ENCODE data around the gene PPFIBP1. TPM values are rescaled to one million over a fixed set of nuclear protein-coding genes. Genes with fewer than 3 reads are reported as not detected.
A peak's percentile ranks its signal among the peaks of the same experiment; 100 is the strongest.
"Not testable (repeated sequence)": the region's sequence is repeated elsewhere in the genome, so short reads cannot be mapped to it uniquely, and the experiment has no call there.

The PPFIBP1 gene
- total RNA-seq, 1 donor from 2014 or later, result 439 TPM

DNA sequence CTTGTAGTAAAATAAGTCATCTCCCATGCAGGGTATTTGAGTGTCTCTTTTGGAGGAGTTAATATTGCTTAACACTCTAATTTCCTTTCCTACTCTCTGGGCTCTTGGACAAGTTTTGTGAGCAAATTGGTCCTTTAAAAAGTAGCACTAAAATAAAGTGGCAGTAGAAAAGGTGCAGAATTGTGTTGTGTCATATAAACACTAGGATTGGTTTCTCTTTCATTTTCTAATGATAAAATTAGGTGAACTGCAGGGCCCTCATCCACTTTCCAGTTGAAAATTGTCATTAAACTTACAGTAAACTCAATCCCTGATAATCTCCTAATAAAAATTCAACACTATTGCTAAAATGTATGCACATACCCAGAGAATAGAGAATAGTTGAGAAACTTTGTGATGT, 129.7 kb downstream of the PPFIBP1 start:
- DNase-seq (ENCODE audit: low read depth in 2 of 2), result no peak

DNA sequence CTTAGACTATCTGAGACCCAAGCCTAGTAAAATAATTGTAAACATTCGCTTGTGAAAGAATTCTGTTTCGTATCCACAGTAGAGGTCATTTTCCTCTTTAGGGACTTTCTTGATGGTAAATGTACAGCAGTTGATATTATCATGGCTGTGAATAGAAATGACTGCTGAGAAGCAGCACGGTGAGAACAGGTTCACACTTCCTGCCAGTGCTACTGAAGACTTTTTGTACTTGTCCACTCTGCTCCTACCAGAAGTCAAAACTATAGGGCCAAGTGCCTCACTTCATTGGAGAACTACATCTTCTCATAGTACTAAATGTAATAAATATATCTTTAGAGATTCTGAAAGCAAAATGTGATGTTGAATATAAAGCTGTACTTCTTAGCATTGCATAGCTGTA, 131.5 kb downstream of the PPFIBP1 start:
- not testable (repeated sequence) for DNase-seq (ENCODE audit: low read depth in 2 of 2)

DNA sequence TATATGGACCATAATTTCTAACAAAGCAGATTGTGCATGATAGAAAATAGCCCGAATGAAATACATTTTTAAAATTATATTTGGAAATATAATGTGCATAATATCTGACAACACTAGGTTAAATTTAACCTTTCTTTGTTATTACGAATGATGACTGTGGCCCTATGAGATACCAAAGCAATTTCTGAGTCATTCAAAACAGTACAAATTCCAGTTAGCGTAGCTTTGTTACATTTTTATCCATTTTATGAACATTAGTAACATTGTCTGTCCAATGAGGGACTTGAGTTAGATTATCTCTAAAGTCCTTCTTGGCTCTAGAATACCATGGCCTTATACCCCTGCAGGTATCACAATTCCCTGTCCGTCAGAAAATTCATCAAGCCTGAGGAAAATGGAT, 133.3 kb downstream of the PPFIBP1 start:
- DNase-seq (ENCODE audit: low read depth in 2 of 2), result no peak

DNA sequence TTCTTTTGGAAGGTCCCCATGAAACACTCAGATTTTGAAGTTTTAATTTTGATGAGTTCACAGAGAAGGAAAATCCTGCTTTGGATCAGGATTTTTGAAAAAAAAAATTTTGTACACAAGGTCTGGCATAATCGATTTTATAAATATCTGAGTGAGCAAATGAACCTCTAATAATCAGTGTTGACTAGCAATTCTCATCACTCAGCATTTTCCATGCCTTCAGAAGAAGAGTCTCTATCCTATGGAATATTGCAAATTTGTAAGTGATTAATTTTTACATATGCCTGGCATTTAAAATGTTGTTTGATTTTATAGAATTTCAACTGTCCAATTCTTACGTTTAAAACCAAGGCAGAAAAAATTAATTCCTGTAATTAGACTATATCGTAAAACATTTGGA, 141.7 kb downstream of the PPFIBP1 start:
- DNase-seq (ENCODE audit: low read depth in 2 of 2), result no peak

DNA sequence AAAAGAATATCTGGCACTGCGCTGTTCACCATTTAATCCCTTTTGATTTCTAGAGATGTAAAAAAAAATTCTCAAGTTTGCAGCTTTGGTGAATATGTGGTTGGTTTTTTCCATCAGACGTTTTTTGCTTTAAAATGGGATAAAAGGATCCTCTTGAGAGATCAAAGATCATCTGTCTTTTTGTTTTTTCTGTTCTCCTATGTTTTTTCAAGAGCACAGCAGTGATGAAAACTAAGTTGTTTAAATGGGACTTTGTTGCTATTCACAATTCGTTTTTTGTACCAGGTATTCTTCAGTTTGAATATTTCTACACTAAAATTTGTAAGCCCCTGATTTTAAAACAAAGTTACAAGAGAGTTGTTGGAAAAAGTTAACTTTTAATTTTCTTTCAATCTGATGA, 142.5 kb downstream of the PPFIBP1 start:
- DNase-seq (ENCODE audit: low read depth in 2 of 2), result no peak

DNA sequence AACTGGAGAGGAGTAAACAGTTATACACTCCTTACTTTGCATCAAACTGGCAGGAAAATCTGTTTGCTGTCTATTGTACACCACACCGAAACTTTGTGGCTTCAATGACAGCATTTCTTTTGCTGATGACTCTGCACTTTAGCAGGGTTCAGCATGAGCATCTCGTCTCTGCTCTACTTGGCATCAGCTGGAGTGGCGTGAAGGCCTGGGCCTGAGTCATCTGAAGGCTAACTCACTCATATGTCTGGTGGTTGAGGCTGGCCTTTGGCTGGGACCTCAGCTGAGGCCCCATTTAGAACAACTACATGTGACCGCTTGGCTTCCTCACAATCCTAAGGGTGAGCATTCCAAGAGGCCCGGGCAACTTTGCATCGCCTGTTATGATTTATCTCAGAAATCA, 143.5 kb downstream of the PPFIBP1 start:
- DNase-seq (ENCODE audit: low read depth in 2 of 2), result no peak

DNA sequence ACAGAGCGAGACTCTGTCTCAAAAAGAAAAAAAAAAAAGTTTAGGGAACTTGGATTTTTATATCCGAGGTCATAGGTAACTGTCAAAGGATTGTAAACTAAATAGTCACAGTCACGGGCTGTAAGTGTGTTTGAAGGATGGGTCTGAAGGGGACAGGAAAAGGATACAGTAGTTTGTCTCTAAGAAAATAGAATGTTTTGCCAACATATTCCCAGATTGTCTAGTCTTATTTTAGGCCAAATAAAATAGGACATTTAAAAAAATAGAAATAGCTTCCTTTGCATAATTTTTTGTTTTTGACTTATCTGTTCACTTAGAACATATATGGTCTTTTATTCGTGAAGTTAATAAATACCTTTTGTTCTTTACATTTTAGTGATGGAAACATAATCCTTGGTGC, 148.0 kb downstream of the PPFIBP1 start:
- no peak for DNase-seq (ENCODE audit: low read depth in 2 of 2)

DNA sequence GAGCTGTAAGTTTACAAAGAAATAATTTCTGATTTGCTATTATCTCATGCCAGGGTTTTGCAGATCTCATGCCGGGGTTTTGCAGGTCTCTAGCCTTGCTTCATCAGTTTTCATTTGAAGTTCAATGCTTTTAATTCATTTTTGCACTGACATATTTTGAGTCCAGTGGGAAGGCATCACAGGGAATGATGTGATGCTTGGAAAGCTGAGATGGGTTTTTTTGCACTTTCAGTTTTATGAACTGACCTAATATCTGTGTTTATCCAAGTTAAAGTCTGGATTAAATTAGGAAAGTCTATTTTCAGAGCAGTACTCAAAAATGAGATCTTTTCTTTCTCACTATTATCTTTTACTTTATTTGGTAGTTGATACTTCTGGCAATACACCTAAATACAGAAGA, 148.6 kb downstream of the PPFIBP1 start:
- DNase-seq (ENCODE audit: low read depth in 2 of 2), result no peak

DNA sequence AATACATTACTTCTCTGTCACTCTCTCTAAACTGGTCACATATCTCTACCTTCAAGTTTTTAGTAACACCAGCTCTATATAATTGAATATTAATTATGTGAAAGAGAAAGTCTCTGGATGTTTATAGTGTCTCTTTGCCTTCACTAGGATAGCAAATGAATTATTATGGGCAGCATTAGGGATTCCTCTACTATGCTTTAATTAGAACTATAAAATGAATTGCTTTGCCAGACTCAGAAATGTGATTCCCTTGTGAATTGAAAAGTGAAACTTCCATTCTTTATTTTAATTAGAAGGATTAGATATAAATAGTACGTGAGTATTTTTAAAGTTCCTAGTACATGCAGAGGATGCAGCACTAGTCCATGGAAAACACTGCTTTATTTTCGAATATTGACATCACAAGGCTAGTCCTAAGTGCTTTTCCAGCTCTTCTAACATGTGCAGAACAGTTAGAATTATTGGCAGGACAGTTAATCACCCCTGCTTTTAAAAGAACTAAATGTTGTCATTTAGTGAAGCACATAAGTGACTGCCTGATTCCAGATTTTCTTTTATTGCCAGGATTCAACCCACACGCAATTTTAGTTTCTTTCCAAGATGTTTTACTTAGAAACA, 149.2 kb downstream of the PPFIBP1 start:
- no peak for DNase-seq (ENCODE audit: low read depth in 2 of 2)

DNA sequence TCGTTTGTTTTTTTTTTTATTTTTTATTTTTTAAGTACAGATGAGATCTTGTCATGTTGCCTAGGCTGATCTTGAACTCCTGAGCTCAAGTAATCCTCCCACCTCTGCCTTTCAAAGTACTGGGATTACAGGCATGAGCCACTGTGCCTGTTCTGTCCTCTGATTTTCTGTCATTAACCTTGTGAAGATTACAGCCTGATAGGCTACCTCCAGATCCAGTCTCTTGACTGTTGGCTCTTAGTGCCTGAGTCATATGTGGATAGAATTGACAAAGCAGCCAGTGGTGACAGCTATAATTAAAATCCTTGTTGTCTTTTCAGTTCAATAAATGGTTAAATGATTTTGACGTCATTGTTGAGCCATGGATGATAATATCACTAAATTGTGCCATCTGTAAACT, 151.0 kb downstream of the PPFIBP1 start:
- DNase-seq (ENCODE audit: low read depth in 2 of 2), result no peak

DNA sequence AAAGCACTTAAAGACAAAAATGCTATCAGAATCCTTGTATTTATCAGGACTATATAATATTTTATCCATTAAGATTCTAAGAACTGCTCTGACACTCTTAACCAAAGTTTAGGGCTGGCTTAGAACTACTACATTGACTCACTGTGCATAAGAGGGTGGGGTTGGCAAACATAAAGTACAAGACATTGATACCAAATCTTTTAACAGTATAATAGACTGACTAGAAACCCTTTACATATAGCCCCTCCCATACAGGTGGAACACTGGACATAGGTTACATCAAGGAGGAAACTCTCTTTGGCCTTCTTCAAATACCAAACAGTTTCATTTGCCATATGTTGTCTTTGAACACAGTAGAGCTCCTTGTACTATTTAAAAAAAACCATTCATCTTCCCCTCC, 156.6 kb downstream of the PPFIBP1 start:
- DNase-seq (ENCODE audit: low read depth in 2 of 2), result no peak

DNA sequence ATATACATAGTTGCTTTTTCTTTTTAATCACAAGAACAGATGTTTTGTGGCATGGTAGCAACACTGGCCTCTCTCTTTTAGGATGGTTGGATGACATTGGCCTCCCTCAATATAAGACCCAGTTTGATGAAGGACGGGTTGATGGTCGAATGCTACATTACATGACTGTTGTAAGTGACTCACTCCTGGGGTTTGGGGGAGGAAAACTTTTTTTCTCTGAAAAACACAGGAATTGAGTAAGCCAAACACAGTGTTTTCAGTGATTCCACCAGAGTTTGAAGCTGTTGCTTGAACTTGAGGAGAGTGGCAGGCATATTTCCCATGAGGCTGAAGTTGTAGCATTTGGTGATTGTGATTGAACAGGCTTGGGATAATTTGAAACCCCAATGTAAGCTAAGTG, 158.5 kb downstream of the PPFIBP1 start:
- DNase-seq (ENCODE audit: low read depth in 2 of 2), result no peak

DNA sequence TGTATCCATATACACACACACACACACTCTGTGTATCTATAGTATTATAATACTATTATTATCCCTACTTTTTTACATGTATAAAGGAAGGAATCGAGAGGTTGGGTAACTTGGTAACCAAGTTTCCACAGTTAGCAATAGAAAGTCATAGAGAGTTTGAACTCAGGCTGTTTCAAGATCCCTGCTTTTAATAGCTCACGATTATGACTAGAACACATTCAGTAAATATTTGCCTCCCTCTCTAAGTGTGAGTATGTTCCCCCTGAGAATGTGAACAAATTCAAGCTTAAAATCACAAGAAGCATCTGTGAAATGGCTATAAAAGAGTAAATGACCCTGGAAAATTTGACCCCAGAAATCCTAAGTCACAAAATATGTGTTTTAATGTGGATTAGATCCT, 161.3 kb downstream of the PPFIBP1 start:
- DNase-seq (ENCODE audit: low read depth in 2 of 2), result no peak

DNA sequence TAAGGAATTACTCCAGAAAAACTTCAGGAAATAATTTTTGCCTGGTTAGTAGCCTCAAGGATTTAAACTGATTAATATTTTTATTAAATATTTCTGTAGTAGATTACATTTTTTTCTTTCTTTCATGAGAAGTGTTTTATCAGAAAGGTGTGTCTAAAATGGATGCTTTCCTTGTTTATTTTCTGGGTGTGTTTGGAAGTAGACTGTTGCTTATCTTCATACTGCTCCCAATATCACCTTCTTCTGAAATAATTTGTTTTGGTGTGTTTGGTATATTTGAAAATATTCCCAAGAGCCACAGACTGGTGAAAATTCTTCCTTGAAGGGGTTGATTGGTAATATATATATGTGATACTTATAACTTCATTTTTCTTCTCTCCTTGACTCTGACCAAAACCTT, 162.1 kb downstream of the PPFIBP1 start:
- DNase-seq (ENCODE audit: low read depth in 2 of 2), result no peak

DNA sequence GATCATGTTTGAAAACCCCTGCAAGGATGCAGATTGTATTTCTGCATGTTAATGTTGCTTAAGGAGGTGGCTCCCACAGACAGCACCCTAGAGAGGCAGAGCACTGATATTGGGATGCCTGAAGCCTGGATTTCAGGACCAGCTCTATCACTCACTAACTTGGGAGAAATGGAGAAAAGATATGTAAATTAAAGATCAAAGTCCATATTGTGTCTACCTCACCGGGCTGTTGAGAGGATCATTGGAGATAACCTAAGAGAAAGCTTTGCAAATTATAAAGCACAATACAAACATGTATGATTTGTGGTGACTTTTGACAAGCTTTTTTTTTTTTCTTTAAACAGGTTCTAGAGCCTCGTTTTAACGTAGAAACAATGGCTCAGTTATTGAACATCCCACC, 164.7 kb downstream of the PPFIBP1 start:
- no peak for DNase-seq (ENCODE audit: low read depth in 2 of 2)

DNA sequence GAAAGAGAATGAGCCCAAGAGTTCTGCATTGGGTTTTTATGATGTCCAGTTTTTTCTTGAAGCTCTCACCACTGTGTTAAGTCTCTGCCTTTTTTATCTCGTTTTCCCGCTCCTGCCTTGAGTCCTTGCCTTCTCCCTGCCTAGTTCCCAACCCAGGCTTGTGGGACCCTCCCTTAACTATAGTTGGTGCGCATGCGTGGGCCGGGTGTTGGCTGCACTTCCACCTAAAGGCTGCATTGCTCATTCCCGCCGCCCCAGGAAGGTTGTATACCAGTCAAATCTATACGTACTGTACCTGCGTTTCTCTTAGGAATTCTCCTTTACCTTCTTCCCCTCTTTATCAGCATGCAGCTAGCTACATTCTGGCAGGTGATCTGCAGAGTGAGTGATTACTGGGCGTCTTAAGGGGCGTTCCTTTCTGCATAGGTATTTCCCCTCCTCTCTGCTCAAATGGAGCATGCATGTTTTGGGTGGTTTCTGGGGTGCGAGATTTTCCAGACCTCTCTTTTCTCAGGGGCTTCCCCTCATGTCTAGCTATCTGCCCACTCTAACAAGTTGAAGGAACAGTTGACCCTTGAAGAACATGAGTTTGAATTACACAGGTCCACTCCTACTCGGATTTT, 165.7 kb downstream of the PPFIBP1 start:
- no peak for DNase-seq (ENCODE audit: low read depth in 2 of 2)

DNA sequence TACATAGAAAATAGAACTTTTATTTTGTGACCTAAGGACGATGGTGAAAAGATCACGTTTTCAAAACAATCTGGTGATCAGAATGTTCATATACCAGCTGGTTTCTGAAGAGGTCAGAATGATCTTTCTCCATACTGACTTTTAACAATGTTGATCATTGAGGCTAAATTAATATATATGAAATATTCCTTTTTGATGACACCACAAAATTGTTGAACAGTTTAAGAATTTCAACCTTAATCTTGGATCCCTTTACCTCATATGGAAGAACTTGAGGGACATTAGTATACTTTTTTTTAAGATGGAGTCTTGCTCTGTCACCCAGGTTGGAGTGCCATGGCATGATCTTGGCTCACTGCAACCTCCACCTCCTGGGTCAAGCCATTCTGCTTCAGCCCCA, 169.4 kb downstream of the PPFIBP1 start:
- DNase-seq (ENCODE audit: low read depth in 2 of 2), result no peak

DNA sequence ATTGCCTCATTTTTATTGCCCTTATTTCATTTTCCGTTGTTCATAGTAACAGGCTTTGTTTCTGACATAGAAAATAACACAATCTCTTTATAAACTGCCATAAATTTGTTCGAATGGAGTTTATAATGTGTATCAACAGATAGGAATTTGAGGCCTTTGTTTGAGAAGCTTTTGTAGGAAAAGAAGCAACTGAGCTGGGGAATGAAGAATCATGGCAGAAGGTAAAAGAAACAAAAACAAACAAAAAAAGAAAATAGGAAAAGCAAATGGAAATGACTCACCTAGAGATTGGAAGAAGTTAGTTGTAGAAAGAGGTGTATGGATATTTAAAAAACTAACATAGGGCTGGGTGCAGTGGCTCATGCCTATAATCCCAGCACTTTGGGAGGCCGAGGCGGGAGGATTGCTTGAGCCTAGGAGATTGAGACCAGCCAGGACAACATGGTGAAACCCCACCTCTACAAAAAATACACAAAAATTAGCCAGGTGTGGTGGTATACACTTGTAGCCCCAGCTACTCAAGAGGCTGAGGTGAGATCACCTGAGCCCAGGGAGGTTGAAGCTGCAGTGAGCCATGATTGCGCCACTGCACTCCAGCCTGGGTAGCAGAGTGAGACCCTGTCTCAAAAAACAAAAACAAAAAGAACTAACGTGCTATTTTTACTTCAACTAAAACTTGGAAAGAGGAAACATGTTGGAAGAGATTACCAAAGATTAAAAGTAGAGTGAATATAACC, 171.7 kb downstream of the PPFIBP1 start:
- DNase-seq (ENCODE audit: low read depth in 2 of 2), result peak in 1 of 2 donors; percentile 13

DNA sequence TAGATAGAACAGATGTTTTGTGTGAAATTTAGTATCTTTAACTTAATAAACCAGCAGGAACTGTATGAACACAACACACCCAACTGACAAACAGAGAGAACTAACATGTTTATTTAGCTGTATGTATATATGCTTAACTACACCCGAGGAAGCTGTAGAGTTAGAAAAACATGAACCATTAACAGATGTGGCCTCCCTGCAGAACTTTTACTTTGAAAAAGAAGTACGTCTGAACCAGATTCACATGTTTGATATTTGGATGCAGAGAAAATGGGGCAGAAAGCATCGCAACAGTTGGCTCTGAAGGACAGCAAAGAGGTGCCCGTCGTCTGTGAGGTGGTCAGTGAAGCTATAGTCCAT, 172.3 kb downstream of the PPFIBP1 start, which contains the start of gene REP15:
REP15 (plus strand) TSS at position 155 of the 360 bp plus-strand sequence; CDS start at position 271, 116 bp downstream.
- no peak for DNase-seq (ENCODE audit: low read depth in 2 of 2)

DNA sequence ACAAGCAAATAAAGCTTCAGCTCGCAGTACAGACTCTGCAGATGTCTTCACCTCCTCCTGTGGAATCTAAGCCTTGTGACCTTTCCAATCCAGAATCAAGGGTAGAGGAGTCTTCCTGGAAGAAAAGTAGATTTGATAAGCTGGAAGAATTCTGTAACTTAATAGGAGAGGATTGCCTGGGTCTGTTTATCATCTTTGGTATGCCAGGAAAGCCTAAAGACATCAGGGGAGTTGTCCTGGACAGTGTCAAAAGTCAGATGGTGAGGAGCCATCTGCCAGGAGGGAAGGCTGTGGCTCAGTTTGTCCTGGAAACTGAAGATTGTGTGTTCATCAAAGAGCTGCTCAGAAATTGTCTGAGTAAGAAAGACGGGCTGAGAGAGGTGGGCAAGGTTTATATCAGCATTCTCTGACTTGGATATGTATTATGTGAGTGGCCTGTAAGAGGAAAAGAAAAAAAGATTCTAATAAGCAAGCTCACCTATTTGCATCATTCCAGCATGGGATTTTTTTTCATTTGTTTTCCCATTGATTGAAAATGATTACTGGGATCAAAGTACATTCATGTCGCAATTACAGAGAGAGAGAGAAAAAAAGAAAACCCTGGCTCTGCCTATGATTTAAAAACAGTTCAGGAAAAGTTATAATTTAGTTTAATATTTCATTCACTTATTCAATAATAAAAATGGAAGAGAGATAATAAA, 173.0 kb downstream of the PPFIBP1 start:
- DNase-seq (ENCODE audit: low read depth in 2 of 2), result no peak

DNA sequence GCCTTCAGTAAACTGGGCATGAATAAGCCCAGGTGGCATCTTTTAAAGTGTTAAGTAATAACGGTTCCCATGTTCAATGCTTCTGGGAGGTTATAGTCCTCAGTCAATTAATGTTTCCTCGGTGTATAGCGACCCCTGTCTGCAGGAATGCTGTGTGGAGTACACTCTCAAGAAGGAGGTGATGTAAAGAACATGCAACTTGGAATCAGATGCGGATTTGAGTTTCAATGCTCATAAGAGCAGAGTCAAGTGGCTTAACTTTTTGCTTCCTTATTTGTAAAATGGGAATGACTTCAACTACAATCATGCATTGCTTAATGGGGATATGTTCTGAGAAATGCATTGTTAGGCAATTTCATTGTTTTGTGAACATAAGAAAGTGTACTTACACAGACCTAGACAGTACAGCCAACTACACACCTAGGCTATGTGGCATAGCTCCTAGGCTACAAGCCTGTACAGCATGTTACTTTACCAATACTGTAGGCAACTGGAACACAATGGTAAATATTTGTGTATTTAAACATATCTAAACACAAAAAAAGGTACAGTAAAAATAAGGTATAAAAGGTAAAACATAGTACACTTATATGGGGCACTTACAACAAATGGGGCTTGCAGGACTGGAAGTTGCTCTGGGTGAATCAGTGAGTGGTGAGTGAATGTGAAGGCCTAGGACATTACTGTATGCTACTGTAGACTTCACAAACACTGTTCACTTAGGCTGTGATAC, 179.9 kb downstream of the PPFIBP1 start:
- DNase-seq (ENCODE audit: low read depth in 2 of 2), result peak; percentile 38 to 82

DNA sequence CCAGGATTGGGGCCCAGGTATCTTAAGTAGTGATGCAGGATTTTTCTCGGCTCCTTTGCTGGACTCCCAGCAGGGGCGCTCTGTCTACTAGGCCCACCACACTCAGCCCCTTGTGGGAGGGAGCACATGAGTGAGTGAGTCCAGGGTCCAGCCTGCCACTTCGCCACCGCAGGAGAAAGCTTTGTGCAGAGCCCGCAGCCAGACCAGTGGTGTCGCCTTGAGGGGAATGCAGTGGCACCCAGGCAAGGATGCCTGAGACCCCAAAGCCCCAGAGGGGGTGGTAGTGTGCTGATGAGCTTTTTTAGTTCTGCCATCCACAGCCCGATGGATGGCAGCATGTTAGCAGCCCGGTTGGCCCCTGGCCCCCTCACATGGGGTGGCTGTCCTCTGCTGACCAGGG, 181.3 kb downstream of the PPFIBP1 start:
- DNase-seq (ENCODE audit: low read depth in 2 of 2), result no peak

Data from dermis microvascular lymphatic vessel endothelial cell (primary cell).